ENCODE data around the gene ABCA13. TPM values are rescaled to one million over a fixed set of nuclear protein-coding genes. Genes with fewer than 3 reads are reported as not detected.

The ABCA13 gene
- total RNA-seq, 1 experiment from 2014 or later: 0.76 TPM

DNA sequence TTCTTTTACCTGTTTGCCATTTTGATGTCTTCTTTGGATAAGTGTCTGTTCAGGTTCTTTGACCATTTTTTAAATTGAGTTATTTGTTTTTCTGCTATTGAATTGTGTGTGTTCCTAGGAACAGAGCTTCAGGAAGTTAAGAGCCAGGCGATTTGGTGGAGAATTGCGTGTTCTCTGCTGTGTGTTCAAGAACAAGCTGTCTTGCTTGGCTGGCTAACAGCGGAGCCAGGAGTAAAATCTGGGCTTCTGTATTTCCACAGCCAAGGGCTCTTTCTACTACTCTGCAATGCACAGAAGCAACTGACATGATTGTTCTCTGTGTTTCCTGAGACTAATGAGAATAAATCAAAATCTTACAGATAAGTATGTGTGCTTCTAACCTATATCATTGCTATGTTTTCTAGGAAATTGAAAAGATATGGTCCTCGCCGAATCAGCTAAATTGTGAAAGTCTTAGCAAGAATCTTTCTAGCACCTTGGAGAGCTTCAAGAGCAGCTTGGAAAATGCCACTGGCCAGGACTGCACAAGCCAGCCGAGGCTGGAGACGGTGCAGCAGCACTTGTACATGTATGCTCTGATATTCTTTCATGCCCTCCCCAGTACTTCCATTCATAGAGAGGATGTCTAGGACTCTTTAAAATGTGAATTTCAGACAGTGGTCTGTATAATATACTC is 124.2 kb downstream of the ABCA13 start:
- H3K36me3 ChIP-seq (ENCODE audit: low read depth): no peaks in the 10 kb centered on the region
- intact Hi-C loops (cut with micrococcal nuclease; ENCODE audit: unreplicated experiment): loop anchor here (5.0 kb wide), 1 partner anchor 348 kb away; the partner anchor contains the start of gene PKD1L1
- no peaks in the 10 kb centered on the region for H3K9me3 ChIP-seq (ENCODE audit: insufficient read depth, low read depth)
- H2AFZ ChIP-seq: no peak overlapping the region
- H3K4me3 ChIP-seq: no peak overlapping the region
- peaks cover 54% of the 10 kb centered on the region for H3K27me3 ChIP-seq (ENCODE audit: insufficient read depth, low read depth)
- ChIA-PET CTCF (no interaction called here), POLR2A (ENCODE audit: unreplicated experiment) (no interaction called here)
- no peak overlapping the region for H3K27ac ChIP-seq
- BruUV-seq (replicated peaks): no TSS peak
- TF ChIP-seq EZH2 (IDR thresholded peaks at IDR 0.05; ENCODE audit: low read depth): no peak
- TF ChIP-seq, protein P1, sequence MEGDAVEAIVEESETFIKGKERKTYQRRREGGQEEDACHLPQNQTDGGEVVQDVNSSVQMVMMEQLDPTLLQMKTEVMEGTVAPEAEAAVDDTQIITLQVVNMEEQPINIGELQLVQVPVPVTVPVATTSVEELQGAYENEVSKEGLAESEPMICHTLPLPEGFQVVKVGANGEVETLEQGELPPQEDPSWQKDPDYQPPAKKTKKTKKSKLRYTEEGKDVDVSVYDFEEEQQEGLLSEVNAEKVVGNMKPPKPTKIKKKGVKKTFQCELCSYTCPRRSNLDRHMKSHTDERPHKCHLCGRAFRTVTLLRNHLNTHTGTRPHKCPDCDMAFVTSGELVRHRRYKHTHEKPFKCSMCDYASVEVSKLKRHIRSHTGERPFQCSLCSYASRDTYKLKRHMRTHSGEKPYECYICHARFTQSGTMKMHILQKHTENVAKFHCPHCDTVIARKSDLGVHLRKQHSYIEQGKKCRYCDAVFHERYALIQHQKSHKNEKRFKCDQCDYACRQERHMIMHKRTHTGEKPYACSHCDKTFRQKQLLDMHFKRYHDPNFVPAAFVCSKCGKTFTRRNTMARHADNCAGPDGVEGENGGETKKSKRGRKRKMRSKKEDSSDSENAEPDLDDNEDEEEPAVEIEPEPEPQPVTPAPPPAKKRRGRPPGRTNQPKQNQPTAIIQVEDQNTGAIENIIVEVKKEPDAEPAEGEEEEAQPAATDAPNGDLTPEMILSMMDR (conservative IDR thresholded peaks at IDR 0.05): no peak
- no peak for DNase-seq
- H3K4me2 ChIP-seq: no peak overlapping the region
- no peaks in the 10 kb centered on the region for H3K79me2 ChIP-seq (ENCODE audit: low read depth)
- no peaks in the 10 kb centered on the region for H3F3A ChIP-seq (ENCODE audit: insufficient read depth, low read depth)
- no peaks in the 10 kb centered on the region for H3K4me1 ChIP-seq (replicated peaks; ENCODE audit: insufficient read depth)
- H3K9me2 ChIP-seq (ENCODE audit: insufficient read depth): no peaks in the 10 kb centered on the region
- no peaks in the 10 kb centered on the region for H4K20me1 ChIP-seq (ENCODE audit: insufficient read depth)

GRCh38 chr7:48296966-48297365 is 125.7 kb downstream of the ABCA13 start:
- no peaks in the 10 kb centered on the region for H3K9me2 ChIP-seq (ENCODE audit: insufficient read depth)
- POLR2A ChIA-PET (ENCODE audit: unreplicated experiment): no interaction called here
- no peaks in the 10 kb centered on the region for H3K4me1 ChIP-seq (replicated peaks; ENCODE audit: insufficient read depth)
- peaks cover 50% of the 10 kb centered on the region for H3K27me3 ChIP-seq (ENCODE audit: insufficient read depth, low read depth)
- CTCF ChIA-PET: no interaction called here
- H3K4me2 ChIP-seq: no peak overlapping the region
- no peaks in the 10 kb centered on the region for H3K9me3 ChIP-seq (ENCODE audit: insufficient read depth, low read depth)
- H3K36me3 ChIP-seq (ENCODE audit: low read depth): no peaks in the 10 kb centered on the region
- BruUV-seq (replicated peaks): no TSS peak
- no peak overlapping the region for H3K27ac ChIP-seq
- intact Hi-C loops (cut with micrococcal nuclease; ENCODE audit: unreplicated experiment): loop anchor here (5.0 kb wide), 1 partner anchor 350 kb away; the partner anchor contains the start of gene PKD1L1
- TF ChIP-seq, protein P1 (conservative IDR thresholded peaks at IDR 0.05): no peak
- no peak for TF ChIP-seq EZH2 (IDR thresholded peaks at IDR 0.05; ENCODE audit: low read depth)
- no peak overlapping the region for H3K4me3 ChIP-seq
- no peak for DNase-seq
- H2AFZ ChIP-seq: no peak overlapping the region
- H3K79me2 ChIP-seq (ENCODE audit: low read depth): no peaks in the 10 kb centered on the region
- no peaks in the 10 kb centered on the region for H3F3A ChIP-seq (ENCODE audit: insufficient read depth, low read depth)
- H4K20me1 ChIP-seq (ENCODE audit: insufficient read depth): no peaks in the 10 kb centered on the region

DNA sequence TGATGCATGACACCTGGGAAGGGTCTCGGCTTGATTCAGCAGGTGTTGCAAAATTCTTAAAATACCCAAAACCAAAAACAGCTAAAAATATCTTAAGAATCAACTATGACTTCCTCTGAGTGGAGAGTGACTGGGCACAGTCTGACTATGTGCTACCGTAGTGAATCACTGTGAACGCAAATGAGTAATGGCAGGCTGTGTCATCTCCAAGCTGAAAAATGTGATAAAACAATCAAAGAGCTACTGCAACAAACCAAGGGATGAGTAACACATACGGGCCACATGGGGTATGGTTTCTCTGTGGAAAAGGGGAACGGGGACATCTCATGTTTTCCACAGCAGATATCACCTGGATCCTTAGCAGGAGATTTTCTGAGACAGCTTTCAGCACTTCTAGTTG is 127.5 kb downstream of the ABCA13 start:
- ChIA-PET POLR2A (ENCODE audit: unreplicated experiment) (no interaction called here), CTCF (no interaction called here)
- Histone ChIP-seq H3K4me3 (no peak overlapping the region), H3K79me2 (ENCODE audit: low read depth) (no peaks in the 10 kb centered on the region), H3K4me2 (no peak overlapping the region), H4K20me1 (ENCODE audit: insufficient read depth) (no peaks in the 10 kb centered on the region), H3K9me2 (ENCODE audit: insufficient read depth) (no peaks in the 10 kb centered on the region), H3K36me3 (ENCODE audit: low read depth) (no peaks in the 10 kb centered on the region), H3K4me1 (replicated peaks; ENCODE audit: insufficient read depth) (no peaks in the 10 kb centered on the region), H3F3A (ENCODE audit: insufficient read depth, low read depth) (no peaks in the 10 kb centered on the region), H2AFZ (no peak overlapping the region), H3K27ac (no peak overlapping the region), H3K27me3 (ENCODE audit: insufficient read depth, low read depth) (peaks cover 35% of the 10 kb centered on the region), H3K9me3 (ENCODE audit: insufficient read depth, low read depth) (no peaks in the 10 kb centered on the region)
- intact Hi-C loops (cut with micrococcal nuclease; ENCODE audit: unreplicated experiment): loop anchor here (1.0 to 5.0 kb wide), 3 partner anchors 351 to 1554 kb away; partner anchors contain the start of gene PKD1L1
- DNase-seq: no peak
- TF ChIP-seq, protein P1 (conservative IDR thresholded peaks at IDR 0.05): no peak
- TF ChIP-seq EZH2 (IDR thresholded peaks at IDR 0.05; ENCODE audit: low read depth): no peak
- BruUV-seq (replicated peaks): no TSS peak

Data from PC-9 (cell line).